UCSD-AML1 (cell line): ENCODE results near the gene GPR171.
A peak's percentile ranks its signal among the peaks of the same experiment; 100 is the strongest.
"Not testable (repeated sequence)": the region's sequence is repeated elsewhere in the genome, so short reads cannot be mapped to it uniquely, and the experiment has no call there.

ENCODE experiments used
- DNase-seq: peaks from one replicate; lab custom pipeline; 2025; ENCODE audit not compliant: unreplicated experiment; lab: John Stamatoyannopoulos, UW

The GPR171 gene

DNA sequence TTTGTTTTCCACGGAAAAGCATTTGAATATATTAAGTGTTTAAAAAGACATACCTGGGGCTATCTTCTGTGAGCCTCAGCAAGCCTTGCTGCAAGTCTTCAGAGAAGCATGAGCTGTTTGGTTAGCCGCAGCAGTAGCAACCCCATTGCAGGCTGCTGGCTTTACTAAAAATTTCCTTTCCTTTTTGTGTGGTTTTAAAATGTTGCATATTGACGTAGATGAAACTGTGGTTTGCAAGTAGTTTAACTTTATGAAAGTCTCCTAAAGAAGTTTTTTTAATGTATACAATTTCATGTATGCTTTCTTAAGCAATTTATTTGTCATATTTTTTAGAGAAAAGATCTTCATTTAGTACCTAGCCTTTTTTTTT lies at the start of gene GPR171:
Gene GPR171, minus strand, starts transcription at position 166 of the 370 bp plus-strand sequence. CDS start 3,830 bp downstream, outside the sequence.
- DNase-seq = no peak

DNA sequence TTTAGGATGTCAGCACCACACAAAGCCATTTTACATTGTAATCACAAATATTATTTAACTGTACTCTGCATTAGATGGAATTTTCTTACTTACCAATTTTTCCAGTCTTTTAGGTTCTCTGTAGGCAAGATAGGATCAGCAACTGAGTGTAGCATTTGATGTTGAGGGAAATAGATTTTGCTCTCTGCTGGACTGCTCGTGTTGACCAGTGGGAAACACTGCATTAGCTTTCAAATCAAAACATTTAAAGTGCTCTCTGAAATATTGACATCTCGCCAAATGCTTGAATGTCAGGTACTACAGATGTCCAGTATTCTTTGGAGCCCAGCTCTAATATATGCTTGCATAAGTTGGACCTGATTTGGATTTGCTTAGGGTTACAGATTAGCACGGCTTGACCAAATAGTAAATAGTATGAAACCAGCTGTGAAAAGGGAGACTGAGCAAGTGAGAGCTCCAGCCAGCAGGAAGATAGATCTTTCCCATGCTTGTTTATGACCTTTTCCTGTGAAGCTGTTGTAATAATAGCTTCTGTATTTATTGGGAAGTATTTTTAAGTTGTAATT lies 45.8 kb upstream of the GPR171 start:
- DNase-seq = no peak

GRCh38 chr3:151242006-151242405 lies 39.0 kb upstream of the GPR171 start:
- not testable (repeated sequence) for DNase-seq

- DNase-seq = no peak
Measured at GRCh38 chr3:151236736-151237135, 33.7 kb upstream of the GPR171 start.

DNA sequence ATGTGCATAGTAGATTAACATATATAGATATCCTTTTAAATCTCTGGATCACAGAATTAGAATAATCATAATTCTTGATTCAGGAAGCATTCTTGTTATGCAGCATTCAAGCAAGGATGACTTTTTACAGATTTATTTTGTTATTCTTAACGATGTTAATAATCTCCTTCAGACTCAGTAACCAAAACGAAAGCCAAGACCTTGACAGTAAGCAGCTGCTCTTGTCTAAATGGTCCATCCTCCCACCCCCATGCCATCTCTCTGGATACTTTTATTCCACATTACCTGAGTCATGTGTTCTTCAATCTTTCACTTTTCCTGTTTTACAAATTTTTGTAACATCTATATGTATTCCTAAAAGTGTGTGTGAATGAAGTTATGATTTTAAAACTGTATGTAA lies 33.3 kb upstream of the GPR171 start:
- DNase-seq = no peak

GRCh38 chr3:151234825-151235224 lies 31.8 kb upstream of the GPR171 start:
- no peak for DNase-seq

GRCh38 chr3:151232991-151233390 lies 30.0 kb upstream of the GPR171 start:
- no peak for DNase-seq

DNA sequence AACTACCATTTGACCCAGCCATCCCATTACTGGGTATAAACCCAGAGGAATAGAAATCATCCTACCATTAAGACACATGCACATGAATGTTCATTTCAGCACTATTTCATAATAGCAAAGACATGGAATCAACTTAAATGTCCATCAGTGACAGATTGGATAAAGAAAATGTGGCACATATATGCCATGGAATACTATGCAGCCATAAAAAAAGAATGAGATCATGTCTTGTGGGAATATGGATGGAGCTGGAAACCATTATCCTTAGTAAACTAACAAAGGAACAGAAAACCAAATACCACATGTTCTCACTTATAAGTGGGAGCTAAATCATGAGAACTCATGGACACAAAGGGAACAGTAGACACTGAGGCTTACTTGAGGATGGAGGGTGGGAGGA lies 29.4 kb upstream of the GPR171 start:
- DNase-seq = not testable (repeated sequence)

DNA sequence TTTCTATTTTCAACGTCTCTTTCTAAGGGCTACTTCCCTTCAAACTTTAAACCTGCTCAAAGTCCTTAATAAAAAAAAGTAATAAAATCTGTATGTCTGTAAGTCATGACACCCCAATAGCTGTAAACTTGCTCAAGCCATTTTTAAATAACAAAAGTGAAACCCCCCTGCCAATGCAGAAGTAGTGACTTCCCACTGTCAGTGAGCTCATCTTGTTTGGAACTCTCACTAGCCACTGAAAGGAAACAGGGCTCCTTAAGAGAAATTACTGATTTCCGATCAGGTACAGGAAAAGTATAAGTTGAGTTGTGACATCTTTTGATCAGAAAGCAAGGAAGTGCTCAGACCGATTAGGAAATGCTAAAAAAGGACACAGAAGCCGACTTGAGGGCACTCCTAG lies 27.6 kb upstream of the GPR171 start:
- DNase-seq = no peak

DNA sequence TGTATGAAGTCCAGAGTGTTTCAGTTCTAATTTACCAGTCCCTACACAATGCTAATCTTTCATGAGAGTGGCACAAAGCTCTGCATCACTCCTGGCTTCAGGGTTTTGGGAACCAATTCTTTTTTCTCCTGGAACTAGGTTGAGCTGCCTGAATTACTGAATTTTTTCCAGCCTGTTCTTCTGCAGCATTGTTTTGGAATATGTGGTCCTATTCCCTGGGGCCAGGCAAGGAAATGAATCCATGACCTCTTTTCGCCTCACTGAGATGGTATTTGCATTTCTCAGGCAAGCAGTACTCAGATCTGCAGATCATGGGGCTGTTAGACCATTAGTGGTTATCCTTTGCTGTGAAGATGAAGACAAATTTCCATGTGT lies 25.6 kb upstream of the GPR171 start:
- no peak for DNase-seq

- peak; percentile 57 for DNase-seq
Measured at GRCh38 chr3:151227807-151228665, 25.0 kb upstream of the GPR171 start.

GRCh38 chr3:151227266-151227806 lies 24.3 kb upstream of the GPR171 start:
- no peak for DNase-seq

DNA sequence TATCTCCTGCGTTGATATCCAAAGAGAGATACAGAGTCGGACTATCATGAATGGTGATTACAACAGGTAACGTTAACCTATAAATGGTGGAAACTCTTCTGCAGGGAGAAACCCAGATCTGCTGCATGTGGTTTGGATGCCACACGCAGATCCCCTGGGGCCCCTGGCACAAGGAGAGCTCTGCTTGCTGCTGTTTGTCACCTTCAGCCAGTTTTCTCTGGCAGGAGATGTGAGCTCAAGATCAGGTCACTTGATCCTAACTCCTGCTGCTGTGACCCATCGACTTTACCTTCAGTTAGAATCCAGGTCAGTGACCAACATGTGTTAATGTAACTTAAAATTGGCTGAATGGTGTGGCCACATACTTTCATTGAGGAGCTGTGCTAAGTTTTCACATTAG lies 23.8 kb upstream of the GPR171 start:
- no peak for DNase-seq

DNA sequence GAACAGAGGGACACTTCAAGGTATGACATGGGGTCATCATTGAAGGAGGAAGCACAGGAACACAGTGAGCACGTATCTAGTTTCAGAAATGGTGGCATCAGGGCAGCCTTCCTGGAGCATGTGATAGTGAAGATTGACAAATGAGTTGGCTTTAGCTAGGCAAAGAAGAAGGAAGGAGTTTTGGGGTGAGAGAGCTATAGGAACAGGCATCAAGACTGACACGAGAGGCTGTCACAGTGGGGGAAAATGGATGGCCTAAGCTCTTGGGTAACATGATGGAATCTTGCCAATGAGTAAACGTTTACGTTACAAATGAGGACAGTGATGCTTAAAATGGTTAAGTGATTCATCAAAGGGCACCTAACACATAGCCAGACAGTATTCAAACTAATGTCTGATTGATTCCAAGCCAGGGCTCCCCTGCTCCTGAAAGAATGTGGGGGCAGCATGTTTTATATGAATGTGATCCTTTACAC lies 23.1 kb upstream of the GPR171 start:
- no peak for DNase-seq

DNA sequence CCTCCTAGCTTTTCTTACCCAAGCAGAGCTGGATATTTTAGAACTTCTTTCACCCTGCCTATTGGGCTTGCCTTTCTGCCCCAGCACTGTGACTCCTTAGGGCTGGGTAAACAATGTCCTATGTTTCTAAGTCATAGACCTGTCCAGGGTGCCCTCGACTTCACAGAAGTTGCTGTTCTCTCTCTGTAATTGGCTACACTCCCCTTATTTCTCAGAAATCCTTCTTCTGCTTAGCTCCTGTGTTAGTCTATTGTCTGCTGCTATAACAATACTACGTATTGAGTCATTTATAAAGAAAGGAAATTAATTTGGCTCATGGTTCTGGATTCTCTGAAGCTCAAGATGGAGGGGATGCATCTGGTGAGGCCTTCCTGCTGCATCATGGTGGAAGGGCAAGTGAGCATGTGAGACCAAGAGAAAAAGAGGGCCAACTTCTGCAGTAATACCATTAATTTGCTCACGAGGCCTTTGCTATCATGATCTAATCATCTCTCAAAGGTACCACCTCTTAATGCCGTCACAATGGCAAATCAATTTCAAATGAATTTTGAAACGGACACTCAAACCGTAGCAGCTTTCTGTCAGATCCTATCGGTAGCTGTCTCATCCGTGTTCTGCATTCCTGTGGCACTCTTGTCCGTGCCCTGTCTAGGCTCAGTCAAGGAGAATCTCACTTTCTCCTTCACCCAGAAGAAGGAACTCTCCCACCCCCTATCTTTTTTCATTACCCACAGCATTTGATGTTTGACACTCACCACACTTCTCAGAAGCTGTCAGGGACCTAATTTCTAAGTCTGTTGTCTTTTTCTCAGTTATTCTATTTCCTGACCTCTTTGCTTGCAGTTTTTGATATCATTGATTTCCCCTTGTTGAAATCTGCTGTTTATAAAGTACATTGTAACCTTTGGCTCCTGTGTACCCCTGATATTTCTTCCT lies 22.3 kb upstream of the GPR171 start:
- no peak for DNase-seq

GRCh38 chr3:151224268-151224866 lies 21.4 kb upstream of the GPR171 start:
- no peak for DNase-seq

DNA sequence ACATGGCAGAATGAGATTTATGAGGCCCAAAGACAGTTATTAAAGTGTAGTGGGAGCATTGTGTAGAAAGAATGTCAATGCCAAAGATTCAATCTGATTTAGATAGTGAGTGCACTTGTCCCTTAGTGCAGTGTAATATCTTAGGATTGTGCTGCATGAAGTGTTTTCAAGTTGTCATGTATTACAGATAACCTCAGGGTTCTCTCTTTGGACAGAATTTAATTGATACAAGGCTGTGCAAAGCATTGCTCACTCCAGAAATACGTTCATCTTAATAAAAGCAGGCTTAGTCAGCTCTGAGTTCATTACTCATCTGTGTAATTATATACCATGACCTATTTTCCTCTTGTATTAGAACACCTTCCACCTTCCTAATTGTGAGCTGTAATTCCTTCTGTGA lies 16.0 kb upstream of the GPR171 start:
- no peak for DNase-seq

DNA sequence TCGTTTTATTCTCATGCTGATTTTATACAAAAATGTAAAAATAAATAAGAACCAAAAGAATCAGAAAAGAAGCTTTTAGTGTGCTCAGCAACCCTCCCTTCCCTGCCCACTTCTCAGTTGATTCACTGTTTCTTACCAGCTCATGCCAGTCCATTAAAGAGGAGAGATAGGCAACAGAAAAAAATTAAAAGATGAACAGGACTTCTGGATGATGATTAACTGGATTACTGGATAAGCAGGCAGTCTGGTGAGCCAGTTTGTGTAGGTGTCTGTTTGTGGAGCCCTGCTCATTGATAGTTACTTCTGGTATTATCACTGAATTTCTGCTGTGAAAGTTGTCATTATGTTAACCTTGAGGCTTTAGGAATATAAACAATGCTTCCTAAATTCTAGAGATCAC lies 15.1 kb upstream of the GPR171 start:
- DNase-seq = no peak

- DNase-seq = no peak
Measured at GRCh38 chr3:151216641-151217607, 13.9 kb upstream of the GPR171 start.

GRCh38 chr3:151214459-151214858 lies 11.4 kb upstream of the GPR171 start:
- no peak for DNase-seq
